ENCODE results near the gene VAPA. TPM values are rescaled to one million over a fixed set of nuclear protein-coding genes. Genes with fewer than 3 reads are reported as not detected.

VAPA gene
- total and polyA plus RNA-seq, 10 of the 15 experiments (the other 5 are each of a cell fraction or from before 2014, with no cell fraction given) = 70.9 to 252 (median 166) TPM

DNA sequence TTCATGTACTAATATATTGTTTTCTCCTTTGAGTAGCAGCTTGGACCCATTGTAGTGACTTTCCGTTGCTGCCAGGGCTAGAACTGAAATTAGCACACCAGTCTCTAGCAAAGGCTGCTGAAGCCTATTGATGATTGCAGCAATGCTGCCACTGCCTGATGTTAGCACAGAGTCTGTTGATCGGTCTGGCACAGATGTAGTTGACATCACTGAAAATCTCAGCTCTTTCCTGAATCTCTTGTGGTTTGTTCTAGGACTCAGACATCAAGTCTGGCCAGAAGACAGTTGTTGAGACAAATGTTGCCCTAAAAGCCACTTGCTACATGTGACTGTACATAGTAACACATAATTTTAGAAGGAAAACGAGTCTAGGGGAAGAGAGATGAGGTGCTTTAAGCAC, 47.2 kb downstream of the VAPA start:
- TF ChIP-seq YY1 (IDR thresholded peaks at IDR 0.05; ENCODE audit: low read depth, low read length) (no peak), BHLHE40 (IDR thresholded peaks at IDR 0.05; ENCODE audit: borderline replicate concordance in 1 of 2, low read depth in 2 of 2, low read length in 1 of 2) (no peak), EED (IDR thresholded peaks at IDR 0.05; ENCODE audit: low read depth) (no peak), KLF5 (IDR thresholded peaks at IDR 0.05; ENCODE audit: partially characterized antibody) (no peak)
- TF ChIP-seq, protein P1, sequence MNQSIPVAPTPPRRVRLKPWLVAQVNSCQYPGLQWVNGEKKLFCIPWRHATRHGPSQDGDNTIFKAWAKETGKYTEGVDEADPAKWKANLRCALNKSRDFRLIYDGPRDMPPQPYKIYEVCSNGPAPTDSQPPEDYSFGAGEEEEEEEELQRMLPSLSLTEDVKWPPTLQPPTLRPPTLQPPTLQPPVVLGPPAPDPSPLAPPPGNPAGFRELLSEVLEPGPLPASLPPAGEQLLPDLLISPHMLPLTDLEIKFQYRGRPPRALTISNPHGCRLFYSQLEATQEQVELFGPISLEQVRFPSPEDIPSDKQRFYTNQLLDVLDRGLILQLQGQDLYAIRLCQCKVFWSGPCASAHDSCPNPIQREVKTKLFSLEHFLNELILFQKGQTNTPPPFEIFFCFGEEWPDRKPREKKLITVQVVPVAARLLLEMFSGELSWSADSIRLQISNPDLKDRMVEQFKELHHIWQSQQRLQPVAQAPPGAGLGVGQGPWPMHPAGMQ (IDR thresholded peaks at IDR 0.05; ENCODE audit: borderline replicate concordance) = no peak
- TF ChIP-seq, protein P2, sequence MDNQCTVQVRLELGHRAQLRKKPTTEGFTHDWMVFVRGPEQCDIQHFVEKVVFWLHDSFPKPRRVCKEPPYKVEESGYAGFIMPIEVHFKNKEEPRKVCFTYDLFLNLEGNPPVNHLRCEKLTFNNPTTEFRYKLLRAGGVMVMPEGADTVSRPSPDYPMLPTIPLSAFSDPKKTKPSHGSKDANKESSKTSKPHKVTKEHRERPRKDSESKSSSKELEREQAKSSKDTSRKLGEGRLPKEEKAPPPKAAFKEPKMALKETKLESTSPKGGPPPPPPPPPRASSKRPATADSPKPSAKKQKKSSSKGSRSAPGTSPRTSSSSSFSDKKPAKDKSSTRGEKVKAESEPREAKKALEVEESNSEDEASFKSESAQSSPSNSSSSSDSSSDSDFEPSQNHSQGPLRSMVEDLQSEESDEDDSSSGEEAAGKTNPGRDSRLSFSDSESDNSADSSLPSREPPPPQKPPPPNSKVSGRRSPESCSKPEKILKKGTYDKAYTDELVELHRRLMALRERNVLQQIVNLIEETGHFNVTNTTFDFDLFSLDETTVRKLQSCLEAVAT (IDR thresholded peaks at IDR 0.05) = no peak
- Histone ChIP-seq H3K9ac (ENCODE audit: control insufficient read depth, insufficient read depth, low read length) (no peak overlapping the region), H3K36me3 (ENCODE audit: control insufficient read depth in 2 of 2, insufficient read depth in 2 of 2, low read length in 1 of 2) (no peaks in the 10 kb centered on the region), H3K4me1 (ENCODE audit: control insufficient read depth, insufficient read depth, low read length) (no peaks in the 10 kb centered on the region), H4K20me1 (ENCODE audit: control insufficient read depth, insufficient read depth) (no peaks in the 10 kb centered on the region; the same call in 1 of the 2 replicates), H3K79me2 (ENCODE audit: control insufficient read depth, insufficient read depth, low read length) (no peaks in the 10 kb centered on the region), H2AFZ (ENCODE audit: control insufficient read depth, low read depth, low read length) (no peak overlapping the region), H3K27me3 (replicated peaks in 1 of 2; ENCODE audit: control insufficient read depth in 2 of 2, insufficient read depth in 2 of 2, low read length in 1 of 2) (no peaks in the 10 kb centered on the region), H3K4me2 (ENCODE audit: control insufficient read depth, insufficient read depth) (no peak overlapping the region), H3K27ac (ENCODE audit: control insufficient read depth, insufficient read depth) (no peak overlapping the region), H3K9me3 (replicated peaks; ENCODE audit: control insufficient read depth, insufficient read depth, low read length) (no peaks in the 10 kb centered on the region), H3K4me3 (no peak overlapping the region)
- 37% methylated on average over 3 of the region's 3 CpGs for WGBS (ENCODE audit: insufficient coverage, insufficient replicate concordance, low lambda C conversion rate, missing lambda C conversion rate)
- in situ Hi-C loops (cut with MboI) (no loop called here), intact Hi-C loops (cut with micrococcal nuclease; ENCODE audit: unreplicated experiment) (loop anchor here (10.0 kb wide), 1 partner anchor 1194 kb away; no protein-coding TSS in a partner anchor)
- RAD21 ChIA-PET (ENCODE audit: unreplicated experiment) = no interaction called here
- no peak for FAIRE-seq
- peak; percentile 59 for ATAC-seq
- POLR2A ChIA-PET = no interaction called here
- no peak for DNase-seq (ENCODE audit: low read depth, low spot score)
- CTCF ChIA-PET = interaction anchor here (0.9 to 1.1 kb wide), 2 partner anchors 10 to 557 kb away, joined by 3 read pairs; no protein-coding TSS in a partner anchor
- BruUV-seq (replicated peaks) = no TSS peak
- SMC1A ChIA-PET (ENCODE audit: uncharacterized antibody, unreplicated experiment) = interaction anchor here (1.5 kb wide), 1 partner anchor 10 kb away, joined by 8 read pairs; no protein-coding TSS in a partner anchor

All from GM12878 (cell line).